ENCODE measurements around the gene LRRK1. TPM values are rescaled to one million over a fixed set of nuclear protein-coding genes. Genes with fewer than 3 reads are reported as not detected.

Gene LRRK1
- polyA plus RNA-seq, 1 of the 3 experiments (the other 2 are of a cell fraction), result 6.9 TPM

DNA sequence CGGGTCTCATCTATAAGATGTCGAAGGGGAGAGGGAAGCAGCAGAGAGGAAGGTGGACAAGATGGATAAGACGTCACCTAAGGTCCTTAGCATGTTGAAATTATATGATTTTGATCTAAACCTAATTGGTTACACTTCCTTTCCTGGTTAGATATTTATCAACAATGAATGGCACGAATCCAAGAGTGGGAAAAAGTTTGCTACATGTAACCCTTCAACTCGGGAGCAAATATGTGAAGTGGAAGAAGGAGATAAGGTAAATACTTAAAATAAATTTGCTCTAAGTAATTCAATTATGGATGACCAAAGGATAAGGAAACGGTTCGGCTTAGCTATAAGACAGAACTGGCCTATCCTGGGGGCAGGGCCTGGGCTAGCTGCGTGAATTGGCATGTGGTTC lies 34.0 kb upstream of the LRRK1 start:
- WGBS (ENCODE audit: low lambda C conversion rate), result 59% methylated on average over 8 of the region's 8 CpGs
- no peak overlapping the region for H2AFZ ChIP-seq (ENCODE audit: low read depth)
- CTCF ChIA-PET, result interaction anchor here (0.6 to 2.0 kb wide), 8 partner anchors 10 to 544 kb away, joined by 3 to 8 read pairs (median 4); no protein-coding TSS in a partner anchor
- H3K4me3 ChIP-seq (ENCODE audit: low read depth in 2 of 2, low read length in 1 of 2), result no peak overlapping the region
- DNase-seq, result no peak
- H3K9ac ChIP-seq, result no peak overlapping the region
- no peaks in the 10 kb centered on the region for H3K36me3 ChIP-seq (replicated peaks in 1 of 2; ENCODE audit: control insufficient read depth in 1 of 2, insufficient read depth in 2 of 2, low read length in 1 of 2)
- H3K9me2 ChIP-seq, result no peaks in the 10 kb centered on the region
- H3K9me3 ChIP-seq, result no peaks in the 10 kb centered on the region
- no peak for TF ChIP-seq MXI1 (IDR thresholded peaks at IDR 0.05; ENCODE audit: low read depth, low read length)
- no peak for TF ChIP-seq GABPA (IDR thresholded peaks at IDR 0.05; ENCODE audit: low read depth)
- TF ChIP-seq FOXJ3 (CRISPR knock-in tag; IDR thresholded peaks at IDR 0.05), result no peak
- TF ChIP-seq, protein P1, sequence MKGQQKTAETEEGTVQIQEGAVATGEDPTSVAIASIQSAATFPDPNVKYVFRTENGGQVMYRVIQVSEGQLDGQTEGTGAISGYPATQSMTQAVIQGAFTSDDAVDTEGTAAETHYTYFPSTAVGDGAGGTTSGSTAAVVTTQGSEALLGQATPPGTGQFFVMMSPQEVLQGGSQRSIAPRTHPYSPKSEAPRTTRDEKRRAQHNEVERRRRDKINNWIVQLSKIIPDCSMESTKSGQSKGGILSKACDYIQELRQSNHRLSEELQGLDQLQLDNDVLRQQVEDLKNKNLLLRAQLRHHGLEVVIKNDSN (IDR thresholded peaks at IDR 0.05; ENCODE audit: borderline replicate concordance, low read depth), result no peak
- TF ChIP-seq MEF2A (IDR thresholded peaks at IDR 0.05; ENCODE audit: borderline replicate concordance, low read depth), result no peak
- no peaks in the 10 kb centered on the region for H3K79me2 ChIP-seq (ENCODE audit: insufficient read depth)
- H3F3A ChIP-seq (replicated peaks; ENCODE audit: insufficient read depth), result no peaks in the 10 kb centered on the region
- H3K27ac ChIP-seq (ENCODE audit: low read depth in 2 of 2, low read length in 1 of 2), result peak overlapping the region in 1 of 2 experiments; percentile 16; a peak in 1 of 4 replicates
- H3K4me1 ChIP-seq (ENCODE audit: control insufficient read depth in 1 of 2, insufficient read depth in 2 of 2, low read depth in 1 of 2, low read length in 1 of 2), result peaks cover 0 to 31% of the 10 kb centered on the region in 2 experiments; a peak in 1 of 4 replicates
- H4K20me1 ChIP-seq (ENCODE audit: insufficient read depth), result no peaks in the 10 kb centered on the region
- no peak overlapping the region for H3K4me2 ChIP-seq
- H3K27me3 ChIP-seq (ENCODE audit: insufficient read depth), result no peaks in the 10 kb centered on the region
- POLR2A ChIA-PET, result no interaction called here

DNA sequence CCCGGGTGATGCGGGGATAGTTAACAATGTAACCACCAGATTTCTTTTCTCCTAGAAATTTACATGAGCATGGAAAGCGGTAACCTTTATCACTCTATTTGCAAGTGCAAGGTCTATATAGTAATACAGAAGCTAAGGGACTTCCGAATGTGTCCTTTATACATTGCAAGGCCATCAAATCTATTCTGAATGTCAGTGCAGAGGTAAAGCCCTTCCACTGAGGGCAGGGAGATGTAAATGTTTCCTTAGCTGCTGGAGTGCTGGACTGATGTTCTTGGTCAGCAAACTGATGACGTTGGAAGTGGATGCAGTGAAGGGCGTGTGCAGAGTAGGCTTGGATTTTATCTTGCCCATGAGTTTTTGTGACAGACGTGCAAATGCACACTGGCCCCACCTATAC lies 33.3 kb upstream of the LRRK1 start:
- Histone ChIP-seq H3F3A (replicated peaks; ENCODE audit: insufficient read depth) (no peaks in the 10 kb centered on the region), H3K27me3 (ENCODE audit: insufficient read depth) (no peaks in the 10 kb centered on the region), H3K27ac (ENCODE audit: low read depth in 2 of 2, low read length in 1 of 2) (no peak overlapping the region; a peak in 1 of 4 replicates), H4K20me1 (ENCODE audit: insufficient read depth) (no peaks in the 10 kb centered on the region), H3K79me2 (ENCODE audit: insufficient read depth) (no peaks in the 10 kb centered on the region), H3K9me3 (no peaks in the 10 kb centered on the region), H3K4me3 (ENCODE audit: low read depth in 2 of 2, low read length in 1 of 2) (no peak overlapping the region), H3K4me2 (no peak overlapping the region), H3K9me2 (no peaks in the 10 kb centered on the region), H2AFZ (ENCODE audit: low read depth) (no peak overlapping the region), H3K4me1 (ENCODE audit: control insufficient read depth in 1 of 2, insufficient read depth in 2 of 2, low read depth in 1 of 2, low read length in 1 of 2) (peaks cover 0 to 24% of the 10 kb centered on the region in 2 experiments; a peak in 1 of 4 replicates), H3K36me3 (replicated peaks in 1 of 2; ENCODE audit: control insufficient read depth in 1 of 2, insufficient read depth in 2 of 2, low read length in 1 of 2) (no peaks in the 10 kb centered on the region), H3K9ac (no peak overlapping the region)
- no peak for DNase-seq
- 86% methylated on average over 7 of the region's 7 CpGs for WGBS (ENCODE audit: low lambda C conversion rate)
- TF ChIP-seq, protein P1 (IDR thresholded peaks at IDR 0.05; ENCODE audit: borderline replicate concordance, low read depth), result no peak
- TF ChIP-seq JUND (IDR thresholded peaks at IDR 0.05) (no peak), MAX (IDR thresholded peaks at IDR 0.05; ENCODE audit: low read depth) (no peak), FOXJ3 (CRISPR knock-in tag; IDR thresholded peaks at IDR 0.05) (no peak), SMC3 (IDR thresholded peaks at IDR 0.05; ENCODE audit: low read depth, low read length) (no peak)
- CTCF ChIA-PET, result interaction anchor here (0.6 to 2.0 kb wide), 8 partner anchors 11 to 544 kb away, joined by 3 to 8 read pairs (median 4); no protein-coding TSS in a partner anchor
- POLR2A ChIA-PET, result no interaction called here
